ENCODE measurements around the gene SYTL2.

SYTL2 gene

GRCh38 chr11:85806876-85807275, 4.1 kb downstream of the SYTL2 start:
- peaks cover 17% of the 10 kb centered on the region for H3K27me3 Mint-ChIP-seq (ENCODE audit: low read depth)

GRCh38 chr11:85806016-85806415, 4.9 kb downstream of the SYTL2 start:
- no peaks in the 10 kb centered on the region for H3K36me3 Mint-ChIP-seq (ENCODE audit: low read depth)

More at GRCh38 chr11:85806876-85807275, 4.1 kb downstream of the SYTL2 start:
- no peak overlapping the region for H3K4me3 Mint-ChIP-seq
- H3K4me1 Mint-ChIP-seq: peaks cover 17% of the 10 kb centered on the region
- H3K36me3 Mint-ChIP-seq (ENCODE audit: low read depth): no peaks in the 10 kb centered on the region
- no peak for TF ChIP-seq CTCF (IDR thresholded peaks at IDR 0.05; ENCODE audit: unreplicated experiment in 3 of 3)
- no peaks in the 10 kb centered on the region for H3K9me3 Mint-ChIP-seq
- H3K27ac Mint-ChIP-seq: no peak overlapping the region

GRCh38 chr11:85805387-85805786, 5.6 kb downstream of the SYTL2 start:
- peaks cover 14% of the 10 kb centered on the region for H3K27me3 Mint-ChIP-seq (ENCODE audit: low read depth)
- TF ChIP-seq CTCF (IDR thresholded peaks at IDR 0.05; ENCODE audit: unreplicated experiment in 3 of 3): no peak
- no peak overlapping the region for H3K27ac Mint-ChIP-seq
- H3K9me3 Mint-ChIP-seq: no peaks in the 10 kb centered on the region
- H3K4me1 Mint-ChIP-seq: peaks cover 16% of the 10 kb centered on the region
- no peaks in the 10 kb centered on the region for H3K36me3 Mint-ChIP-seq (ENCODE audit: low read depth)
- no peak overlapping the region for H3K4me3 Mint-ChIP-seq

More at GRCh38 chr11:85806016-85806415, 4.9 kb downstream of the SYTL2 start:
- H3K4me1 Mint-ChIP-seq: peaks cover 17% of the 10 kb centered on the region
- H3K9me3 Mint-ChIP-seq: no peaks in the 10 kb centered on the region
- H3K4me3 Mint-ChIP-seq: no peak overlapping the region
- peaks cover 11% of the 10 kb centered on the region for H3K27me3 Mint-ChIP-seq (ENCODE audit: low read depth)
- no peak overlapping the region for H3K27ac Mint-ChIP-seq
- no peak for TF ChIP-seq CTCF (IDR thresholded peaks at IDR 0.05; ENCODE audit: unreplicated experiment in 3 of 3)

- H3K36me3 Mint-ChIP-seq (ENCODE audit: low read depth): no peaks in the 10 kb centered on the region
- no peak for TF ChIP-seq CTCF (IDR thresholded peaks at IDR 0.05; ENCODE audit: unreplicated experiment in 3 of 3)
- H3K27me3 Mint-ChIP-seq (ENCODE audit: low read depth): peaks cover 6% of the 10 kb centered on the region
- peaks cover under 1% of the 10 kb centered on the region for H3K4me1 Mint-ChIP-seq
- no peak overlapping the region for H3K4me3 Mint-ChIP-seq
- no peak overlapping the region for H3K27ac Mint-ChIP-seq
- no peaks in the 10 kb centered on the region for H3K9me3 Mint-ChIP-seq
Observed at GRCh38 chr11:85803920-85804319, 7.0 kb downstream of the SYTL2 start.

- H3K36me3 Mint-ChIP-seq (ENCODE audit: low read depth): no peaks in the 10 kb centered on the region
Observed at GRCh38 chr11:85803303-85803702, 7.6 kb downstream of the SYTL2 start.

More at GRCh38 chr11:85803303-85803702, 7.6 kb downstream of the SYTL2 start:
- no peaks in the 10 kb centered on the region for H3K9me3 Mint-ChIP-seq
- TF ChIP-seq CTCF (IDR thresholded peaks at IDR 0.05; ENCODE audit: unreplicated experiment in 3 of 3): no peak
- H3K4me1 Mint-ChIP-seq: no peaks in the 10 kb centered on the region
- no peak overlapping the region for H3K4me3 Mint-ChIP-seq
- peaks cover 6% of the 10 kb centered on the region for H3K27me3 Mint-ChIP-seq (ENCODE audit: low read depth)
- H3K27ac Mint-ChIP-seq: no peak overlapping the region

Data from nephron (organoid).